ENCODE results near the gene SHANK2. TPM values are rescaled to one million over a fixed set of nuclear protein-coding genes. Genes with fewer than 3 reads are reported as not detected.

Gene SHANK2
- total and polyA plus RNA-seq, 10 of the 15 experiments (the other 5 are each of a cell fraction or from before 2014, with no cell fraction given) = 0.01 to 0.31 (median 0.10) TPM; not detected in 5

DNA sequence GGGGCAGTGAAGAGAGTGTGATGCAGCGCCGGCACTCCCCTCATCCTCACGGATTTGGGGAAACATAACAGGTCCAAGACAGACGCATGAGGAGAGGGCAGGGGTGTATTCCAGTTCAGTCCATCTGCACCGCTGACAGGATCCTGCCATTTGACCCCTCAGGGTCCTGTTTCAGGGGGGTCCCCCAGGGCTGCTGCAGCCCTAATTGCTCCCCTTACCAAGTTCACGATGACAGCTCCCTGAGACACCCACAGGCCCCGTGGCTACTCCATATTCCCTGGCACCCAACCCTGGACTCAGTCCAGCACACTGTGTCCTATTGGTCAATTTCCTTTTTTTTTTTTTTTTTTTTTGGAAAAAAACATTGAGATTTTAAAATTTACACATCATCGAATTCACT is 41.5 kb downstream of the SHANK2 start:
- in situ Hi-C loops (cut with MboI) = no loop called here
- ATAC-seq = no peak
- intact Hi-C loops (cut with micrococcal nuclease; ENCODE audit: unreplicated experiment) = no loop called here
- Histone ChIP-seq H3K36me3 (ENCODE audit: control insufficient read depth in 2 of 2, insufficient read depth in 2 of 2, low read length in 1 of 2) (no peaks in the 10 kb centered on the region), H3K79me2 (ENCODE audit: control insufficient read depth, insufficient read depth, low read length) (no peaks in the 10 kb centered on the region), H3K4me2 (ENCODE audit: control insufficient read depth, insufficient read depth) (no peak overlapping the region), H3K9ac (ENCODE audit: control insufficient read depth, insufficient read depth, low read length) (no peak overlapping the region), H4K20me1 (ENCODE audit: control insufficient read depth, insufficient read depth) (no peaks in the 10 kb centered on the region), H3K4me3 (no peak overlapping the region), H3K27ac (ENCODE audit: control insufficient read depth, insufficient read depth) (no peak overlapping the region), H3K9me3 (replicated peaks; ENCODE audit: control insufficient read depth, insufficient read depth, low read length) (no peaks in the 10 kb centered on the region; the same call in 2 of the 3 replicates), H3K27me3 (replicated peaks in 1 of 2; ENCODE audit: control insufficient read depth in 2 of 2, insufficient read depth in 2 of 2, low read length in 1 of 2) (no peaks in the 10 kb centered on the region), H2AFZ (ENCODE audit: control insufficient read depth, low read depth, low read length) (no peak overlapping the region), H3K4me1 (ENCODE audit: control insufficient read depth, insufficient read depth, low read length) (no peaks in the 10 kb centered on the region)
- ChIA-PET RAD21 (ENCODE audit: unreplicated experiment) (no interaction called here), POLR2A (no interaction called here), SMC1A (ENCODE audit: uncharacterized antibody, unreplicated experiment) (no interaction called here), CTCF (no interaction called here)
- TF ChIP-seq ESRRA (IDR thresholded peaks at IDR 0.05; ENCODE audit: low read length) (no peak), HCFC1 (IDR thresholded peaks at IDR 0.05; ENCODE audit: low read length) (no peak), EP300 (IDR thresholded peaks at IDR 0.05; ENCODE audit: borderline replicate concordance in 1 of 2, control insufficient read depth in 1 of 2, low read depth in 2 of 2, low read length in 2 of 2) (no peak), MYB (IDR thresholded peaks at IDR 0.05; ENCODE audit: borderline replicate concordance, low read depth, low read length) (no peak)
- TF ChIP-seq, protein P1, sequence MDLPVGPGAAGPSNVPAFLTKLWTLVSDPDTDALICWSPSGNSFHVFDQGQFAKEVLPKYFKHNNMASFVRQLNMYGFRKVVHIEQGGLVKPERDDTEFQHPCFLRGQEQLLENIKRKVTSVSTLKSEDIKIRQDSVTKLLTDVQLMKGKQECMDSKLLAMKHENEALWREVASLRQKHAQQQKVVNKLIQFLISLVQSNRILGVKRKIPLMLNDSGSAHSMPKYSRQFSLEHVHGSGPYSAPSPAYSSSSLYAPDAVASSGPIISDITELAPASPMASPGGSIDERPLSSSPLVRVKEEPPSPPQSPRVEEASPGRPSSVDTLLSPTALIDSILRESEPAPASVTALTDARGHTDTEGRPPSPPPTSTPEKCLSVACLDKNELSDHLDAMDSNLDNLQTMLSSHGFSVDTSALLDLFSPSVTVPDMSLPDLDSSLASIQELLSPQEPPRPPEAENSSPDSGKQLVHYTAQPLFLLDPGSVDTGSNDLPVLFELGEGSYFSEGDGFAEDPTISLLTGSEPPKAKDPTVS (IDR thresholded peaks at IDR 0.05; ENCODE audit: low read depth, low read length) = no peak
- TF ChIP-seq, protein P2, sequence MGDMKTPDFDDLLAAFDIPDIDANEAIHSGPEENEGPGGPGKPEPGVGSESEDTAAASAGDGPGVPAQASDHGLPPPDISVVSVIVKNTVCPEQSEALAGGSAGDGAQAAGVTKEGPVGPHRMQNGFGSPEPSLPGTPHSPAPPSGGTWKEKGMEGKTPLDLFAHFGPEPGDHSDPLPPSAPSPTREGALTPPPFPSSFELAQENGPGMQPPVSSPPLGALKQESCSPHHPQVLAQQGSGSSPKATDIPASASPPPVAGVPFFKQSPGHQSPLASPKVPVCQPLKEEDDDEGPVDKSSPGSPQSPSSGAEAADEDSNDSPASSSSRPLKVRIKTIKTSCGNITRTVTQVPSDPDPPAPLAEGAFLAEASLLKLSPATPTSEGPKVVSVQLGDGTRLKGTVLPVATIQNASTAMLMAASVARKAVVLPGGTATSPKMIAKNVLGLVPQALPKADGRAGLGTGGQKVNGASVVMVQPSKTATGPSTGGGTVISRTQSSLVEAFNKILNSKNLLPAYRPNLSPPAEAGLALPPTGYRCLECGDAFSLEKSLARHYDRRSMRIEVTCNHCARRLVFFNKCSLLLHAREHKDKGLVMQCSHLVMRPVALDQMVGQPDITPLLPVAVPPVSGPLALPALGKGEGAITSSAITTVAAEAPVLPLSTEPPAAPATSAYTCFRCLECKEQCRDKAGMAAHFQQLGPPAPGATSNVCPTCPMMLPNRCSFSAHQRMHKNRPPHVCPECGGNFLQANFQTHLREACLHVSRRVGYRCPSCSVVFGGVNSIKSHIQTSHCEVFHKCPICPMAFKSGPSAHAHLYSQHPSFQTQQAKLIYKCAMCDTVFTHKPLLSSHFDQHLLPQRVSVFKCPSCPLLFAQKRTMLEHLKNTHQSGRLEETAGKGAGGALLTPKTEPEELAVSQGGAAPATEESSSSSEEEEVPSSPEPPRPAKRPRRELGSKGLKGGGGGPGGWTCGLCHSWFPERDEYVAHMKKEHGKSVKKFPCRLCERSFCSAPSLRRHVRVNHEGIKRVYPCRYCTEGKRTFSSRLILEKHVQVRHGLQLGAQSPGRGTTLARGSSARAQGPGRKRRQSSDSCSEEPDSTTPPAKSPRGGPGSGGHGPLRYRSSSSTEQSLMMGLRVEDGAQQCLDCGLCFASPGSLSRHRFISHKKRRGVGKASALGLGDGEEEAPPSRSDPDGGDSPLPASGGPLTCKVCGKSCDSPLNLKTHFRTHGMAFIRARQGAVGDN (IDR thresholded peaks at IDR 0.05) = no peak
- DNase-seq (ENCODE audit: low read depth, low spot score) = no peak
- no TSS peak for BruUV-seq (replicated peaks)
- 44% methylated on average over 8 of the region's 8 CpGs for WGBS (ENCODE audit: insufficient coverage, insufficient replicate concordance, low lambda C conversion rate, missing lambda C conversion rate)
- FAIRE-seq = no peak

All from GM12878 (cell line).